NCI-H460 (cell line): ENCODE results near the gene FAS. TPM values are rescaled to one million over a fixed set of nuclear protein-coding genes. Genes with fewer than 3 reads are reported as not detected.
A peak's percentile ranks its signal among the peaks of the same experiment; 100 is the strongest.

ENCODE experiments used
- DNase-seq: peaks from one replicate; pipeline ENCODE4 v3.0.0-alpha.2; 2016; ENCODE audit warnings: low read depth; ENCODE audit errors: extremely low read depth
- small RNA-seq, 2 experiments: library from RNA; depleted of rRNA; stranded (forward); fragments of <200 nt; gene quantifications; one replicate each; pipeline ENCODE3, GENCODE V24; 2014
- total RNA-seq: library from RNA; depleted of rRNA; stranded (reverse); fragments of >200 nt; shearing (Covaris generic); gene quantifications from 2 replicates; pipeline ENCODE4 v1.2.3, GENCODE V29; 2014; rRNA removed

Gene FAS
- total RNA-seq, 1 experiment from 2014 or later, result 16.2 TPM

DNA sequence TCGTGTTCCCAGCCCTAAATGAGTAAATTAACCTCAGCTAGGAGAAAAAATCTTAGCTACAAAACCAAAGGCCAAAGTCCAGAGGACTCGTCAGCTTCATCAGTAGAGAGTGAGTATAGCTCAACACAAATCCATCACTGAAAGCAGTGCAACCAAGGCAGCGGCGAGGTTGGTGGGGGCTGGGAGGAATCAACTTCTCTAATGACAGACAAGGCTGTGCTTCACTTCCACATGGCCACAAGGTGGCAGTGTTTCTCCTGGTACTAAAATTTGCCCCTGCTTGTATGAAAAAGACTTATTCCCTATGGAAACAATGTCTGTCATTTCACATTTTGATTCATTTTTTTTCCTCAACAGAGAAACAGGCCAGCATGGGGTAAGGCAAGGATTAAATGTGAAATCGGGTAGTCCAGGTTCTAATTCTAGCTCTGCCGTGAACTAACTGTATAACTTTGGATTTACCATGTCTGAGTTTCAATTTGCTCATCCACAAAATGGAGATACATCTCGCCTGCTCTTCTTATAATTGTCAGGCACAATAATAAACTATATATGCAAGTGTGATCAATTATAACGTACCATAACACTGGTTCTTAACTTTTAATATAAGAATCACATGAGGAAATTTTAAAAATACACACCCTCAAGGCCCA is 39.3 kb downstream of the FAS start:
- peak; percentile 66 for DNase-seq

DNA sequence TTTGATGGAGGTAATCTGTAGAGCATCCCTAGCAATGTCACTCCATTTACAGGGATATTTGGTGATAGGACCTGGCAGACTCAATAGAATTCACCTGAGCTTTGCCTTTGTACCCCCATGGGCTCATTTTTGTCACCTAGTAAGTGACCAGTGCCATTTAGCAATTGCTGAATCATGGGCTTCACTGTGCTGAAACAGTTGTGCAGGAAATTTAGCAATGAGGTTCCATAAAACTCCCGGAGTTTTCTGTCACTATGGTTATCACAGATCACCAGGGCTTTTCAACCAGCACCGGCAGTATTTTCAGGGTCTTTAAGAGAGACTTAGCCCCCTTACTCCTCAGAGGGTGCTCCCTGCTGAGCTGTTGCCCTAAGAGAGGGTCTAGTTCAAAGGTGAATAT is 40.2 kb downstream of the FAS start:
- no peak for DNase-seq

DNA sequence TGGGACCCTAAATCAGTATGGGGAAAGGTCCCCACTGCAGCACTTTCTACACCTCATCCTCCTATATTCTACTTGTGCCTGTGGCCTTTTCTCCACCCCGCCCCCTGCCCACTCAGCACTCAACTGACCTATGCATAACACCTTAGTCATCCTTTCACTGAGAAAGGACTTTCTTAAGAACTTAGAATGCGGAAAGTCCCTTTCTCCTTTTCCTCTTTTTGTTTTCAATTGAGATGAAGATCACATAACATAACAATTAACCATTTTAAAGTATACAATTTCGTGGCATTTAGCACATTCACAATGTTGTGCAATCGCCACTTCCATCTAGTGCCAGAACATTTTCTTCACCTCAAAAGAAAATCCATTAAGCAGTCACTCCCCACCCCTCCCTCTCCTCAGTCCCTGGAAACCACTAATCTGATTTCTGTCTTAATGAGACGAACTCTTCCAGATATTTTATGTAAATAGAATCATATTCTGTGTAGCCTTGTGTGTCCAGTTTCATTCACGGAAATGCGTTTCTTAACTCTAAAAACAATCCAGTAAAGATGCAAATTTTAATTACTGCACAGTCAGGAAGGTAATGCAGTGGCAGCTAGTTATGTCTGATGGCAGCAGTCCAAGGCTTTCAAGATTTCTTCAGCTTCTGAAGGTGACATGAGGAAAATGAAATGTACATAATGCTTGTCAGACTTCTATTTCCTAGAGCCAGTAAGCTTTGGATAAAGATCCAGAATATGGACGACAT is 41.7 kb downstream of the FAS start:
- DNase-seq, result peak; percentile 18

DNA sequence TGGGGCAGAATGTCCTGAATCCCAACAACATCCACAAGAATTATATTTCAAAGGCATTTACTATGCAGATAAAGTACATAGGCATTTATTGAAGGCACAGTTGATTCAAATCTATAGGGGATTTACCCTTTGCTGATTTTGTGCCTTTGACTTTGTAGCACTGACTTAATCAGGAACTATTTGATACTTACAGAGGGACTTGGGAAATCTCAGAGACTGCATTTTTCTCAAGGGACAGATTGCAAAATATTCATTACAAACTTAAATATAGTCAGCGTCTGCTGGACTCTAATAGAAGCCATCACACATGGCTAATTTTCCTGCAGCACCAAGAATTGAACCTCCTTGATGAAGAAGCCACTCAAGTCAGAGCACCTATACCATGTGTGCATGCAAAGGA is 44.9 kb downstream of the FAS start:
- no peak for DNase-seq

DNA sequence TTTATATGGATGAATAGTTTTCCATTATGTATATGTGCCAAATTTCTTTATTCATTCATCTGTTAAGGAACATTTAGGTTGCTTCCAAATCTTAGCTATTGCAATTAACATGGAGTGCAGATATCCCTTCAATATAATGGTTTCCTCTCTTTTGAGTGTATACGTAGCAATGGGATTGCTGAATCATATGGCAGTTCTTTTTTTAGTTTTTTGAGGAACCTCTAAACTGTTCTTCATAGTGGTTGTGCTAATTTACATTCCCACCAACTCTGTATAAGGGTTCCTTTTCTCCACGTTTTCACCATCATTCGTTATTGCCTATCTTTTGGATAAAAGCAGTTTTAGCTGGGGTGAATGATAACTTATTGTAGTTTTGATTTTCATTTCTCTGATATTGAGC is 46.5 kb downstream of the FAS start:
- DNase-seq, result no peak

DNA sequence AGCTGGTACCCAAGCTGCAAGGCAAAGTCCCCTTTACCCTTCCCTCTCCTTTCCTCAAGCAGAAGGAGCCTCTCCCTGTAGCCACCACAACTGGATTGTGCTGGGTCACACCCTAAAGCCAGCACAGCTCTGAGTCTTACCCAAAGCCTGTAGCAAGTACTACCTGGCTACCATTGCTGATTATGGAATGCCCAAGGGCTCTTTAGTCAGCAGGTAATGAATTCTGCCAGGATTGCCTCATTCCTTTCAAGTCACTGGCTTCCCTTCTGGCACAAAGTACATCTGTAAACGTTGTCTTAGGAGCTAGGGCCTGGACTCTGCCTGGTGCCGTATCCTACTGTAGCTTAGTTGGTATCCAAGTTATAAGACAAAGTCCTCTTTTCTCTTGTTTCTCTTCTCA is 52.0 kb downstream of the FAS start:
- no peak for DNase-seq

DNA sequence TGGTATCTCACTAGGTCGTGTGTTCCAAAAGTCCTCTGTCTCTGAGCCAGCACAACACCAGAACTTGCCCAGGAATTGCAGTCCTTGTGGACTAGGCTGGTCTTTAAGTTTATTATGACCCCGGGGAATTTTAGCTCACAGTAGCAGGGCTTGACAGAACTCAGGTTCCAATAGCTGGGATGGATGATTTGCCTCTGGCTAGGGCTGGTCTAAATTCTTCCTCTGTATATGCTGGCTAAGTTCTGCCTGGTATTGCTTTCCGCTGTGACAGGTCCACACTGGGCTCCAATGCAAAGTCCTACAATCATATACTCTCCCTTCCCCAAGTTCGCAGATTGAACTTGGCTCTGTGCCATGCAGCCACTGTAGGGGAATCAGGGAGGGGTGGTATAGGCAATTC is 52.5 kb downstream of the FAS start:
- no peak for DNase-seq

DNA sequence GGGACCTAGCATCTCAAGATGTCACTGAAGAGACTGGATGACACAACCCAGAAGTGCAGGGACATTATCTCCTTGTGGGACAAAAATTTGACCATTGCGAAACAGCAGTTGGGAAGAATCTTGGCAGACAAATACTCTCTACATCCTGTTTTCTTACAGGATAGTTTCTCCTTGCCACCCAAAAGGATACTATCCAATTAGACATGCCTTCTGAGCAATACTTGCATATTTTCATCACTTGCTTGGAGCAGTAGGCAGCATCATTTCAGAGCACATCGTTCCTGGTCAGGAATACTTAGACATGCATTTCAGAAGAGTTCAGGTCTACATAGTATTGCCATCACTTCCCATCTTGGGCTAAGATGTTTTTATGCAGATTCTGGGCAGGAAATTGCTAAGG is 56.8 kb downstream of the FAS start:
- no peak for DNase-seq

DNA sequence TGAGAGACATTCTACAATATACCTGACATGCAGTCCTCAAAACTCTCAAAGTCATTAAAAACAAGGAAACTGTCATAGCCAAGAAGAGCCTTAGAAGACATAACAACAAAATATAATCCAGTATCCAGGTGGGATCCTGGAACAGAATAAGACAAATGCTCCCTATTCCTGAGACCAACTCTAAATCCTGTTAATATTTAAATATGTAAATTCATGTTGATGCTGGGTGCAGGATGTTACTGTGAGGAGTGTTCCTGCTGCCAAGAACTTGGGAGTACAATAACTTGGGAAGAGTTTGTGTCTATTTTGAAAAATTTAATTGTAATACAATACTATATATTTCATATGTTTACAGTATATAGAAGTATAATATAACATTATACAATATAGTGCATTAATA is 61.0 kb downstream of the FAS start:
- DNase-seq, result no peak

DNA sequence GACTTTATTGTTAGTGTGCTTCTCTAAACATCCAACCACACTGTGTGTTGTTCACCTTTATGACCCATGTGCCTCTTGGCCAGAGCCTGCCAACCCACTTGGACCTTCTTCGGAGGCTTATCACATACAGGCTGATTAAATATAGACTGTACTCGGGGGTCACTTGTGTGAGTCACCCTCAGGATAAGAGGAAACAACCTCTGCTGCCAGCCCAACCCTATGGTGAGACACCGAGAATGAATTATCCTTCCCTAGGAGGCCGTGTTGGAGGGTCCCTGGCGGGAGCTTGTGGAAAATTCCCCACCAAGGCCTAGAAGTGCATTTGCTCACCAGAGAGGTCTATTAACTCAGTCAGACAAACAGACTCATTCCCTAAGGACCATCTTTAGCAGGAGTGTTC is 63.0 kb downstream of the FAS start:
- DNase-seq, result no peak

DNA sequence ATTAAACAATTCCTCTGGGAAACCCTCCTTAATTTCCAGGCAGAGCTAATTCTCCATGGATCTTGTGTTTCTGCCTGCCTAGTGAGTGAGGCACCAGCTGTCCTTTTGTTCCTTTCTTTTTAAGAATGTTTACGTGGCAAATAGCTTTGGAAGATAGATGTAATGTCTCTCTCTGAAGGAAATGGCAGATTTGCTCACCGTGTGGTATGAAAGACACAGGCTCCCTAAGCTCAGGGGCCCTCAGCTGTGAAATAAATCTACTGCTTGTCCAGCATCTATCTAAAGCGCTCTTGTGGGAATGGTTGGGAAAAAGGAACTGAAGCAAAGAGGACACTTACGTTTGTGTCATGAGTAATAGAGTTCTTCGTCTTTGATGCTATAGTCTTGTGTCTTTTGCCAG is 64.6 kb downstream of the FAS start:
- DNase-seq, result no peak

DNA sequence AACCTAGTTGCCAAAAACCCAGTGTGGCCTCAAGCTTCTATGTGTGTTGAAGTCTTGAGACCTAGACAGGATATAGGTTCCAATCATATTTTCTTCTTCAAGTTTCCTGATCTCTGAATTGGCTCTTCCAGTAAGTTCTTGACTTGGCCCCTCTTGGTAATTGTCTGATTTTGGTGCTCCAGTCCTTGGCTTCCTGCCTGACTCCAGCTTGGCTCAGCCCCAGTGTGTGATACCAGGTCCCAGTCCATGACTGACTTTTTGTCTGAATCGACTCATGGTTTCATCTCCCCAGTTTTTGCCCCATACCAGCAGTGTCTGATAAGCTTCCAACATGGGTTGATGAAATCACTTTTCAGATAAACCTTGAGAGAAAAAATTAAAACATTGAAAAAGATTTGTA is 72.3 kb downstream of the FAS start:
- DNase-seq, result no peak

DNA sequence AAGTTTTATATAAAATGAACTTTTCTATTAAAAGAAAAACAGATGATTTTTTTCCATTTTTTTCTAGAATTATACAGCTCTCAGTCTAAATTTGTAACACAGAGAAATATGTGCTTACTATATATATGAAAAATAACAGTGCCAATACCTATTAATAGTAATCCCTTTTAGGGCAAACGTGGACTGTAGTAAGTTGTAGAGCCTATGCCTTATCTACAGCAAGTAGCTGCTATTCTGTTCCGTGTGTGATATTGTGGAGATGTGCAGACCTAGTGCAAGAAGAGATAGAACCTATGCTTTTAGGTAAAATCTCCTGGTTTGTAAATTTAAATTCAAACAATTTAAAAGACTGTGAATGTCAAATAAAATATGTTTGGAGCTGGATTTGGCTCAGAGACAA is 72.9 kb downstream of the FAS start:
- DNase-seq, result no peak

DNA sequence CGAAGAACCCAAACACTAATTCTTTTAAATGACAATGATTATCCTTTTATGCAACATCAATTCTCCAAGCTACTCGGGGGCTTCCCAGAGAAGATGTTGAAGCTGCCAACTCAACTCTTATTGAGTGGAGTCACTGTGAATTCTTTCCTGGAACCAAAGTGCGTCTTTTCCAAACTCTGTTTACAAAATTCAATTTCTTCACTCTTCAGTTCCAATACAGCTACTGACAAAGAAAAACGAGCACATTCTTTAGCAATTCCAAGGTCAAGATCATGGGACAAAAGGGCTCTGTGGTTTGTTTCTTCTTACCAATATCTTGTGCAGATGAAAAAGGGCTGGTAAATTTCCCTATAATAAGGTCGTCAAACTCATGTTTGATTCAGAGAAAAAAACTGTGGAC is 74.2 kb downstream of the FAS start:
- DNase-seq, result no peak

Small RNA genes lying within 50 kb of the gene (small RNA-seq; reads per million reads assigned to genes)
- gene MIR4679-2 (0 reads per million in 2 experiments), gene RF02116 (0 reads per million in 2 experiments)

Other genes with a start within 250 kb of the FAS start
- not detected in 2 replicates for gene LIPN, start 230.8 kb upstream of the FAS start, total RNA-seq
- gene LIPM, start 188.1 kb upstream of the FAS start, total RNA-seq, result not detected in 2 replicates
- gene ANKRD22, start 139.0 kb upstream of the FAS start, total RNA-seq, result 0.17 TPM in 1 of 2 replicates, not detected in the other
- 37.6 and 39.8 TPM in 2 replicates for gene STAMBPL1, start 110.6 kb upstream of the FAS start, total RNA-seq
- gene ACTA2, start 38.0 kb upstream of the FAS start, total RNA-seq, result 40.4 and 41.7 TPM in 2 replicates
- gene CH25H, start 216.5 kb downstream of the FAS start, total RNA-seq, result not detected in 2 replicates